ENCODE results near the gene MICAL2.

The MICAL2 gene

GRCh38 chr11:12288212-12288930 lies 178.0 kb downstream of the MICAL2 start:
- Histone ChIP-seq H3K4me1 (ENCODE audit: low read length) (peaks cover 7% of the 10 kb centered on the region), H2AFZ (ENCODE audit: low read depth, low read length) (no peak overlapping the region)
- TF ChIP-seq CTCF (IDR thresholded peaks at IDR 0.05; ENCODE audit: low read depth, low read length) (peak; percentile 94), EZH2phosphoT487 (IDR thresholded peaks at IDR 0.05; ENCODE audit: low read depth) (no peak)

GRCh38 chr11:12288931-12289666 lies 178.7 kb downstream of the MICAL2 start:
- peaks cover 7% of the 10 kb centered on the region for H3K4me1 ChIP-seq (ENCODE audit: low read length)
- H3K27ac ChIP-seq (ENCODE audit: low read length) = no peak overlapping the region
- TF ChIP-seq CTCF (IDR thresholded peaks at IDR 0.05; ENCODE audit: low read depth, low read length) (peak; percentile 19; the same call in 1 of the 2 replicates), EZH2phosphoT487 (IDR thresholded peaks at IDR 0.05; ENCODE audit: low read depth) (no peak)
- no peak overlapping the region for H2AFZ ChIP-seq (ENCODE audit: low read depth, low read length)
- no peaks in the 10 kb centered on the region for H4K20me1 ChIP-seq (ENCODE audit: insufficient read depth, low read length)
- H3K27me3 ChIP-seq (ENCODE audit: low read depth, low read length) = peaks cover 6% of the 10 kb centered on the region; the same call in 1 of the 2 replicates
- H3K79me2 ChIP-seq (ENCODE audit: low read length) = no peaks in the 10 kb centered on the region
- no peaks in the 10 kb centered on the region for H3K36me3 ChIP-seq (replicated peaks; ENCODE audit: low read depth, low read length)
- no peak overlapping the region for H3K4me2 ChIP-seq (ENCODE audit: low read length)
- H3K4me3 ChIP-seq (ENCODE audit: low read length) = no peak overlapping the region
- H3K9me3 ChIP-seq (ENCODE audit: insufficient read depth, low read length) = no peaks in the 10 kb centered on the region
- H3K9ac ChIP-seq (ENCODE audit: low read length) = no peak overlapping the region

More at GRCh38 chr11:12288212-12288930, 178.0 kb downstream of the MICAL2 start:
- Histone ChIP-seq H3K27ac (ENCODE audit: low read length) (no peak overlapping the region), H3K4me3 (ENCODE audit: low read length) (no peak overlapping the region), H3K4me2 (ENCODE audit: low read length) (no peak overlapping the region), H3K79me2 (ENCODE audit: low read length) (no peaks in the 10 kb centered on the region), H4K20me1 (ENCODE audit: insufficient read depth, low read length) (no peaks in the 10 kb centered on the region), H3K36me3 (replicated peaks; ENCODE audit: low read depth, low read length) (no peaks in the 10 kb centered on the region), H3K9me3 (ENCODE audit: insufficient read depth, low read length) (no peaks in the 10 kb centered on the region), H3K27me3 (ENCODE audit: low read depth, low read length) (peaks cover 11% of the 10 kb centered on the region; the same call in 1 of the 2 replicates), H3K9ac (ENCODE audit: low read length) (no peak overlapping the region)

GRCh38 chr11:12289667-12290476 lies 179.5 kb downstream of the MICAL2 start:
- no peak overlapping the region for H2AFZ ChIP-seq (ENCODE audit: low read depth, low read length)
- H3K4me3 ChIP-seq (ENCODE audit: low read length) = no peak overlapping the region
- H3K9ac ChIP-seq (ENCODE audit: low read length) = no peak overlapping the region
- no peak overlapping the region for H3K4me2 ChIP-seq (ENCODE audit: low read length)
- no peaks in the 10 kb centered on the region for H3K36me3 ChIP-seq (replicated peaks; ENCODE audit: low read depth, low read length)
- H3K9me3 ChIP-seq (ENCODE audit: insufficient read depth, low read length) = no peaks in the 10 kb centered on the region
- H3K4me1 ChIP-seq (ENCODE audit: low read length) = peaks cover 7% of the 10 kb centered on the region
- H3K79me2 ChIP-seq (ENCODE audit: low read length) = no peaks in the 10 kb centered on the region
- H3K27me3 ChIP-seq (ENCODE audit: low read depth, low read length) = no peaks in the 10 kb centered on the region
- H3K27ac ChIP-seq (ENCODE audit: low read length) = no peak overlapping the region
- no peak for TF ChIP-seq EZH2phosphoT487 (IDR thresholded peaks at IDR 0.05; ENCODE audit: low read depth)
- TF ChIP-seq CTCF (IDR thresholded peaks at IDR 0.05; ENCODE audit: low read depth, low read length) = no peak
- no peaks in the 10 kb centered on the region for H4K20me1 ChIP-seq (ENCODE audit: insufficient read depth, low read length)
